Measurements from ENCODE around the gene PARP3. TPM values are rescaled to one million over a fixed set of nuclear protein-coding genes. Genes with fewer than 3 reads are reported as not detected.

PARP3 gene
- total and polyA plus RNA-seq, 9 of the 15 experiments (the other 6 are each of a cell fraction or from before 2014, with no cell fraction given), result 0.46 to 6.6 (median 4.5) TPM

DNA sequence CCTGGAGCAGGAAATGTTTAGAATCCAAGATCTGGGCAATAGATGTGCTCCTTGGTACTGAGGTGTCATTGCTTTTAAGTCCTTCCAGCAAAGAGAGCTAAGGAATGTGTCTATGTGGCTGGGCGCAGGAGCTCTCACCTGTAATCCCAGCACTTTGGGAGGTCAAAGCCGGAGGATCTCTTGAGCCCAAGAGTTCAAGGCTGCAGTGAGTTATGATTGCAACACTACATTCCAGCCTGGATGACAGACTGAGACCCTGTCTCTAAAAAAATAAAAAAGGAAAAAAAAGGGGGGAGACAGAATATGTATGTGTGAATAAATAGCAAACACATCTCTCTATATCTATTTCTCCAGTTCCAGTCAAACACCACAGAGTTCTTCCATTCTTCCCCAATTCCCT is 8.7 kb downstream of the PARP3 start:
- H3K36me3 ChIP-seq (ENCODE audit: control insufficient read depth, insufficient read depth, low read length), result no peaks in the 10 kb centered on the region
- H3K4me1 ChIP-seq (replicated peaks in 1 of 2; ENCODE audit: control insufficient read depth in 2 of 2, insufficient read depth in 2 of 2, low read length in 2 of 2), result peaks cover 0 to 4% of the 10 kb centered on the region in 2 experiments; a peak in 1 of 5 replicates
- FAIRE-seq, result no peak
- H3K9me1 ChIP-seq (ENCODE audit: control insufficient read depth, insufficient read depth, low read length), result no peaks in the 10 kb centered on the region
- in situ Hi-C loops (cut with MboI), result no loop called here
- intact Hi-C loops (cut with micrococcal nuclease), result no loop called here
- no peaks in the 10 kb centered on the region for H3K79me2 ChIP-seq (ENCODE audit: control insufficient read depth, insufficient read depth, low read length)
- BruUV-seq (replicated peaks), result no TSS peak
- no peak overlapping the region for H3K27ac ChIP-seq (ENCODE audit: extremely low read depth, low read depth, low read length)
- H3K9me3 ChIP-seq (replicated peaks; ENCODE audit: control insufficient read depth, insufficient read depth, low read depth, low read length), result no peaks in the 10 kb centered on the region
- H3K4me3 ChIP-seq, result no peak overlapping the region
- no peaks in the 10 kb centered on the region for H4K20me1 ChIP-seq (replicated peaks; ENCODE audit: control insufficient read depth, insufficient read depth, low read length)
- H3K27me3 ChIP-seq (ENCODE audit: control insufficient read depth in 2 of 2, insufficient read depth in 2 of 2, low read length in 2 of 2), result peaks cover 0 to 4% of the 10 kb centered on the region in 2 experiments; a peak in 2 of 5 replicates
- no peak overlapping the region for H3K9ac ChIP-seq (ENCODE audit: insufficient read depth in 1 of 2, low read depth in 2 of 2, low read length in 2 of 2)
- CTCF ChIA-PET (ENCODE audit: low intra/inter-chr PET ratio), result no interaction called here
- ATAC-seq, result no peak
- 7% methylated on average over 2 of the region's 2 CpGs for WGBS (ENCODE audit: insufficient coverage, low coverage, missing lambda C conversion rate)
- DNase-seq (ENCODE audit: extremely low read depth in 1 of 4, low spot score in 3 of 4), result no peak
- no peak overlapping the region for H3K4me2 ChIP-seq (ENCODE audit: insufficient read depth, low read length)
- no peak overlapping the region for H2AFZ ChIP-seq (ENCODE audit: low read depth, low read length)
- POLR2A ChIA-PET, result interaction anchor here (0.8 to 1.2 kb wide), 2 partner anchors 10 to 33 kb away, joined by 3 to 4 read pairs; no protein-coding TSS in a partner anchor
- TF ChIP-seq IRF2 (CRISPR knock-in tag; IDR thresholded peaks at IDR 0.05) (no peak), BRD4 (IDR thresholded peaks at IDR 0.05) (no peak), RBM39 (optimal IDR thresholded peaks at IDR 0.05; ENCODE audit: low read depth, low read length) (no peak)
- TF ChIP-seq, protein P1, sequence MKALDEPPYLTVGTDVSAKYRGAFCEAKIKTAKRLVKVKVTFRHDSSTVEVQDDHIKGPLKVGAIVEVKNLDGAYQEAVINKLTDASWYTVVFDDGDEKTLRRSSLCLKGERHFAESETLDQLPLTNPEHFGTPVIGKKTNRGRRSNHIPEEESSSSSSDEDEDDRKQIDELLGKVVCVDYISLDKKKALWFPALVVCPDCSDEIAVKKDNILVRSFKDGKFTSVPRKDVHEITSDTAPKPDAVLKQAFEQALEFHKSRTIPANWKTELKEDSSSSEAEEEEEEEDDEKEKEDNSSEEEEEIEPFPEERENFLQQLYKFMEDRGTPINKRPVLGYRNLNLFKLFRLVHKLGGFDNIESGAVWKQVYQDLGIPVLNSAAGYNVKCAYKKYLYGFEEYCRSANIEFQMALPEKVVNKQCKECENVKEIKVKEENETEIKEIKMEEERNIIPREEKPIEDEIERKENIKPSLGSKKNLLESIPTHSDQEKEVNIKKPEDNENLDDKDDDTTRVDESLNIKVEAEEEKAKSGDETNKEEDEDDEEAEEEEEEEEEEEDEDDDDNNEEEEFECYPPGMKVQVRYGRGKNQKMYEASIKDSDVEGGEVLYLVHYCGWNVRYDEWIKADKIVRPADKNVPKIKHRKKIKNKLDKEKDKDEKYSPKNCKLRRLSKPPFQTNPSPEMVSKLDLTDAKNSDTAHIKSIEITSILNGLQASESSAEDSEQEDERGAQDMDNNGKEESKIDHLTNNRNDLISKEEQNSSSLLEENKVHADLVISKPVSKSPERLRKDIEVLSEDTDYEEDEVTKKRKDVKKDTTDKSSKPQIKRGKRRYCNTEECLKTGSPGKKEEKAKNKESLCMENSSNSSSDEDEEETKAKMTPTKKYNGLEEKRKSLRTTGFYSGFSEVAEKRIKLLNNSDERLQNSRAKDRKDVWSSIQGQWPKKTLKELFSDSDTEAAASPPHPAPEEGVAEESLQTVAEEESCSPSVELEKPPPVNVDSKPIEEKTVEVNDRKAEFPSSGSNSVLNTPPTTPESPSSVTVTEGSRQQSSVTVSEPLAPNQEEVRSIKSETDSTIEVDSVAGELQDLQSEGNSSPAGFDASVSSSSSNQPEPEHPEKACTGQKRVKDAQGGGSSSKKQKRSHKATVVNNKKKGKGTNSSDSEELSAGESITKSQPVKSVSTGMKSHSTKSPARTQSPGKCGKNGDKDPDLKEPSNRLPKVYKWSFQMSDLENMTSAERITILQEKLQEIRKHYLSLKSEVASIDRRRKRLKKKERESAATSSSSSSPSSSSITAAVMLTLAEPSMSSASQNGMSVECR (CRISPR knock-in tag; IDR thresholded peaks at IDR 0.05), result no peak
